ENCODE measurements around the gene GPAT3.

DNA sequence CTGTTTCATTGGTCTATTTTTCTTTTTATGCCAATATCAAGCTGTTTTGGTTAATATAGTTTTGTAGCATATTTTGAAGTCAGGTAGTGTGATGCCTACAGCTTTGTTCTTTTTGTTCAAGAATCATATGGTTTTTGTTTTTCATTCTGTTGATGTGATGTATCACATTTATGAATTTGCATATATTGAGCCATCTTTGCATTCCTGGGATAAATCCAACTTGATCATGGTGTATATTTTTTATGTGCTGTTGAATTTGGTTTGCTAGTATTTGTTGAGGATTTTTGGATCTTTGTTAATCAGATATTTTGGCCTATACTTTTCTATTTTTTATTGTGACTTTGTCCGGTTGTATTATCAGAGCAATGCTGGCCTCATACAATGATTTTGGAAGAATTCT lies 74.8 kb downstream of the GPAT3 start:
- TF ChIP-seq, protein P1, sequence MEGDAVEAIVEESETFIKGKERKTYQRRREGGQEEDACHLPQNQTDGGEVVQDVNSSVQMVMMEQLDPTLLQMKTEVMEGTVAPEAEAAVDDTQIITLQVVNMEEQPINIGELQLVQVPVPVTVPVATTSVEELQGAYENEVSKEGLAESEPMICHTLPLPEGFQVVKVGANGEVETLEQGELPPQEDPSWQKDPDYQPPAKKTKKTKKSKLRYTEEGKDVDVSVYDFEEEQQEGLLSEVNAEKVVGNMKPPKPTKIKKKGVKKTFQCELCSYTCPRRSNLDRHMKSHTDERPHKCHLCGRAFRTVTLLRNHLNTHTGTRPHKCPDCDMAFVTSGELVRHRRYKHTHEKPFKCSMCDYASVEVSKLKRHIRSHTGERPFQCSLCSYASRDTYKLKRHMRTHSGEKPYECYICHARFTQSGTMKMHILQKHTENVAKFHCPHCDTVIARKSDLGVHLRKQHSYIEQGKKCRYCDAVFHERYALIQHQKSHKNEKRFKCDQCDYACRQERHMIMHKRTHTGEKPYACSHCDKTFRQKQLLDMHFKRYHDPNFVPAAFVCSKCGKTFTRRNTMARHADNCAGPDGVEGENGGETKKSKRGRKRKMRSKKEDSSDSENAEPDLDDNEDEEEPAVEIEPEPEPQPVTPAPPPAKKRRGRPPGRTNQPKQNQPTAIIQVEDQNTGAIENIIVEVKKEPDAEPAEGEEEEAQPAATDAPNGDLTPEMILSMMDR (conservative IDR thresholded peaks at IDR 0.05; ENCODE audit: low read length): no peak
- TF ChIP-seq EZH2phosphoT487 (IDR thresholded peaks at IDR 0.05; ENCODE audit: borderline replicate concordance): no peak
